SK-N-MC (cell line): ENCODE measurements around the gene CACNA2D2.

Experiments
- DNase-seq: peaks from one replicate; pipeline ENCODE4 v3.0.0-alpha.2; 2011; ENCODE audit warnings: low read depth, low spot score
- H3K27ac ChIP-seq: fragments of 200-600 bp; sonication (generic); 2 replicates; pipeline ENCODE4 v1.5.1; 2016; ENCODE audit warnings: mixed run types
- H3K36me3 ChIP-seq: fragments of 200-600 bp; sonication (generic); 2 replicates; pipeline ENCODE4 v1.6.1; 2017; ENCODE audit warnings: antibody characterized with exemption, low read length, mixed read lengths; ENCODE audit not compliant: insufficient read depth
- H3K4me3 ChIP-seq: fragments of 200-600 bp; sonication (generic); 2 replicates; pipeline ENCODE4 v1.5.1; 2016
- H3K9ac ChIP-seq: fragments of 200-600 bp; sonication (generic); 2 replicates; pipeline ENCODE4 v1.8.0; 2017; ENCODE audit warnings: mixed run types, mixed read lengths; ENCODE audit not compliant: insufficient read length
- H3K9me3 ChIP-seq: fragments of 200-600 bp; sonication (generic); 2 replicates; pipeline ENCODE4 v1.6.1; 2017; ENCODE audit warnings: low read depth, mild to moderate bottlenecking, antibody characterized with exemption, low read length, moderate library complexity, mixed read lengths
- EZH2 ChIP-seq: fragments of 200-600 bp; sonication (generic); IDR thresholded peaks from one replicate; pipeline ENCODE4 v1.6.1; 2017; ENCODE audit warnings: antibody characterized with exemption
- FOXP2 ChIP-seq: optimal IDR thresholded peaks from 2 replicates; pipeline ENCODE3; 2011; ENCODE audit warnings: mild to moderate bottlenecking, moderate library complexity; ENCODE audit not compliant: insufficient read depth; ENCODE audit errors: extremely low read length, control extremely low read depth
- POLR2AphosphoS5 ChIP-seq: IDR thresholded peaks from 2 replicates; pipeline ENCODE4 v1.6.1; 2012; ENCODE audit warnings: mild to moderate bottlenecking, low read depth, low read length, borderline replicate concordance

Gene CACNA2D2

DNA sequence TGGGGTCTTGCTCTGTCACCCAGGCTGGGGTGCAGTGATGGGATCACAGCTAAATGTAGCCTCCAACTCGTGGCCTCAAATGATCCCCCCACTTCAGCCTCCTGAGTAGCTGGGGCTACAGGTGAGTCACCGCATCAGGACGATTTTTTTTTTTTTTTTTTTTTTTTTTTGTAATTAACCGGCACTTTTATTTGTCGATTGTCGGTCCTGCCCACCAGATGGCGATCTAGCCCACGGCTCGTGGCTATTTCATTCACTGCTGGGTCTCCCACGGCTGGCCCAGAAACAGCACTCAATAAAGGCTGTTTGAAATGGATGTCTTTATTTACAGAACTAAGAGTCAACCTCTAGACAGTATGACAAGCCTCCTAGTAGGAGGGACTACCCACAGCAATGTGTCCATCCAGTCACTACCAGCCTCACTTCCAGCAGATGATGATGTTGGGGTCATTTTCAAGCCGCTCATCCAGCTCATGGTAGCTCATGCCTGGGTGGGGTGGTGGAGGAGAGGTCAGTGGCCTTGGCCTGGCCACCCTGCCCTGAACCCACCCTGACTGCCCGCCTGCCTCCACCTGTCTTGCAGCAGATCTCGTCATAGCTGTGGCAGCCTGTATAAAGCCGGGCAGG is 156.1 kb downstream of the CACNA2D2 start:
- Histone ChIP-seq H3K27ac (no peak overlapping the region), H3K9me3 (no peaks in the 10 kb centered on the region)
- no peak for DNase-seq

GRCh38 chr3:50345586-50346234 is 157.7 kb downstream of the CACNA2D2 start, which contains the start of gene ZMYND10:
ZMYND10 (minus strand) TSS chr3:50345732; CDS start chr3:50345579, 153 bp downstream.
- no peak within 1 kb of the TSS for H3K27ac ChIP-seq
- H3K9ac ChIP-seq, result no peak within 1 kb of the TSS
- H3K9me3 ChIP-seq, result no peaks in the 10 kb centered on the region
- TF ChIP-seq POLR2AphosphoS5 (peak; percentile 33; the same call in 1 of the 2 replicates), EZH2 (no peak)
- no peaks in the 10 kb centered on the region for H3K36me3 ChIP-seq
- DNase-seq, result no peak
- peak within 1 kb of the TSS; percentile 73 for H3K4me3 ChIP-seq

More for the DNA sequence above, 156.1 kb downstream of the CACNA2D2 start:
- TF ChIP-seq EZH2, result no peak
- no peak for TF ChIP-seq POLR2AphosphoS5
- no peak for TF ChIP-seq FOXP2
- H3K9ac ChIP-seq, result no peak overlapping the region
- no peak overlapping the region for H3K4me3 ChIP-seq
- H3K36me3 ChIP-seq, result no peaks in the 10 kb centered on the region

GRCh38 chr3:50345008-50345407 is 158.4 kb downstream of the CACNA2D2 start:
- DNase-seq, result no peak
- H3K4me3 ChIP-seq, result peak overlapping the region; percentile 73
- H3K36me3 ChIP-seq, result no peaks in the 10 kb centered on the region
- no peak overlapping the region for H3K9ac ChIP-seq
- no peak overlapping the region for H3K27ac ChIP-seq
- no peak for TF ChIP-seq POLR2AphosphoS5
- TF ChIP-seq EZH2, result no peak
- TF ChIP-seq FOXP2, result no peak
- no peaks in the 10 kb centered on the region for H3K9me3 ChIP-seq

DNA sequence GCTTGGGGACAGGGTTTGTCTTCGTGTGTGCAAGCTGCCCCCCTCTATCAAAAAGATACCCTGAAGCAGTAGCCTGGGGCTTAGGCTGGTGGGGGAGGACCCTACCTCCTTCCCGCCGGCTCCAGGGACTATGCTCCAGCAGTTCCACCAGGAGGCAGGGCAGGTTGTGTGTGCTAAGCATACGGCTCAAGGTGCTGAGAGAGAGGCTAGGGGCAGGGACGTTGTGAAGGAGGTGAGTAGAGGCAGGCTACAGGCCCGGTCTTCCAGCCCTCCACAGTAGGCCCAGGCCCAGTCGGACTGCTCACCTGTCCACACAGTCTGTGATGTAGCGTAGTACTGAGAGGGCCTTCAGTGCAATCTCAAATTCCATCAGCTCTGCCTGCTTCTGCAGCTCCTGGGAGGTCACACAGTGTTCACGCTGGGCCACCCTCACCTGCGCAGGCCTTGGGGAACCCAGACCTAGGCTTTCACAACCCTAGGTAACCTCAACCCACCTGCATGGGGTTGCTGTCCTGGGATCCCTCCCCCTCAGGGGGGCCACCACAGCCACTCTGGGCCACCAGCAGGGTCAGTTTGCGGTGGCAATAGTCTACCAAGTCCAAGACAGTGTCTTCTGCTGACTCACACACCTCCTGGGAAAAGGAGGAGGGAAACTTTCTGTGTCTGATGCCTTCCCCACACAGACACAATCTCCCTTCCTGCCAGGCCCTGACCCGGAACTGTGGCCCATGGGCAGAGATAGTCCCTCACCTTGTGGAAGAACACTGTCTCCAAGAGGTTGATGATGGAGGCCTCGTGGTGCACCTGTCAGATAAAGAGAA is 160.4 kb downstream of the CACNA2D2 start:
- H3K9me3 ChIP-seq, result no peaks in the 10 kb centered on the region

GRCh38 chr3:50341996-50342650 is 161.3 kb downstream of the CACNA2D2 start:
- no peak overlapping the region for H3K4me3 ChIP-seq
- no peaks in the 10 kb centered on the region for H3K9me3 ChIP-seq
- H3K9ac ChIP-seq, result no peak overlapping the region
- H3K27ac ChIP-seq, result no peak overlapping the region
- no peaks in the 10 kb centered on the region for H3K36me3 ChIP-seq
- DNase-seq, result no peak
- no peak for TF ChIP-seq EZH2
- TF ChIP-seq FOXP2, result no peak
- no peak for TF ChIP-seq POLR2AphosphoS5

More for the DNA sequence above, 160.4 kb downstream of the CACNA2D2 start:
- H3K4me3 ChIP-seq, result no peak overlapping the region
- no peak for DNase-seq
- TF ChIP-seq FOXP2, result no peak
- TF ChIP-seq POLR2AphosphoS5, result no peak
- TF ChIP-seq EZH2, result no peak
- no peak overlapping the region for H3K27ac ChIP-seq
- no peaks in the 10 kb centered on the region for H3K36me3 ChIP-seq
- no peak overlapping the region for H3K9ac ChIP-seq

DNA sequence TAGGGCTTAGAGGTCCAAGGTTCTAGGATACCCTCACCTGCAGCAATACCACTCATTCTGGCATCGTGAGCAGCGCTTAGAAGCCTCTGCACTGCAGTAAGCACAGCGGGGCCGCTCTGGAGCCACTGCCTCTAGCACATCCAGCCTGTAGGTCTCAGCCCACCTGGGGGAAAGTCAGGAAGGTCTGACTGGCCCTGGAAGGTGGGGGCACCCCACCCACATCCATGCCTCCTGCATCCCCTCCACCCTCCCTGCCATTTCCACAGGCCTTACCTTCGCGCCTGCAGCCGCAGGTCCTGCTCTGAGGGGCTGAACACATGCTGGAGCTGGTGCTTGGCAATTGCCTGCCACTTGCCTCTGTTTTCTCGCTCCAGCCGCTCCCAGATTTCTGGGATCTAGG is 161.9 kb downstream of the CACNA2D2 start:
- no peak overlapping the region for H3K27ac ChIP-seq

GRCh38 chr3:50340448-50341329 is 162.7 kb downstream of the CACNA2D2 start, which contains the start of gene RASSF1:
RASSF1 (minus strand) TSS chr3:50340836; CDS start chr3:50340805, 31 bp downstream.
- no peak for TF ChIP-seq FOXP2
- no peak for TF ChIP-seq POLR2AphosphoS5
- TF ChIP-seq EZH2, result no peak
- no peaks in the 10 kb centered on the region for H3K36me3 ChIP-seq
- no peak within 1 kb of the TSS for H3K27ac ChIP-seq
- no peaks in the 10 kb centered on the region for H3K9me3 ChIP-seq
- DNase-seq, result no peak
- H3K9ac ChIP-seq, result no peak within 1 kb of the TSS
- H3K4me3 ChIP-seq, result no peak within 1 kb of the TSS

More for the DNA sequence above, 161.9 kb downstream of the CACNA2D2 start:
- Histone ChIP-seq H3K4me3 (no peak overlapping the region), H3K36me3 (no peaks in the 10 kb centered on the region), H3K9ac (no peak overlapping the region), H3K9me3 (no peaks in the 10 kb centered on the region)
- no peak for TF ChIP-seq POLR2AphosphoS5
- no peak for DNase-seq
